Left lung (tissue), 10 donors: Measurements from ENCODE around the gene QARS1. TPM values are rescaled to one million over a fixed set of nuclear protein-coding genes. Genes with fewer than 3 reads are reported as not detected.

ENCODE experiments used
- ATAC-seq: fragments of 200-7000 bp; cut with Tn5 transposase; one replicate; pipeline ENCODE4 v1.9.1; 2020; ENCODE audit warnings: moderate library complexity
- DNase-seq, 4 donors: peaks; one replicate each; pipeline ENCODE4 v3.0.0-alpha.2; 2013 to 2020
- H3K27ac ChIP-seq, 2 donors: fragments of 200-600 bp; sonication (generic) in 1 of 2; one replicate each; pipeline versions ENCODE4 v1.5.0 to v1.8.0; 2020 to 2021
- H3K27me3 ChIP-seq, 2 donors: fragments of 200-600 bp; sonication (generic) in 1 of 2; one replicate each; pipeline versions ENCODE4 v1.5.0 to v1.8.0; 2020 to 2021
- H3K36me3 ChIP-seq, 2 donors: fragments of 200-600 bp; sonication (generic) in 1 of 2; one replicate each; pipeline versions ENCODE4 v1.5.0 to v1.8.0; 2020 to 2021
- H3K4me1 ChIP-seq, 2 donors: fragments of 200-600 bp; one replicate each; pipeline ENCODE4 v1.8.0; 2021
- H3K4me3 ChIP-seq, 2 donors: fragments of 200-600 bp; sonication (generic) in 1 of 2; one replicate each; pipeline versions ENCODE4 v1.5.0 to v1.8.0; 2020 to 2021; ENCODE audit warnings: mild to moderate bottlenecking in 1 of 2
- H3K9me3 ChIP-seq, 2 donors: fragments of 200-600 bp; sonication (generic) in 1 of 2; one replicate each; pipeline versions ENCODE4 v1.5.0 to v1.8.0; 2020 to 2021
- CTCF ChIP-seq, 2 donors: fragments of 200-600 bp; sonication (generic) in 1 of 2; IDR thresholded peaks; one replicate each; pipeline versions ENCODE4 v1.5.0 to v1.8.0; 2021; ENCODE audit warnings: antibody characterized with exemption in 2 of 2
- intact Hi-C, 2 donors: fragments of 100-400 bp; cut with DNase I; formaldehyde crosslinking; loops; one replicate each; pipeline versions ENCODE4 v1.11.2 to v1.14.2; 2022
- polyA plus RNA-seq, 6 donors: library from polyadenylated mRNA; unstranded; fragments of 120-200 nt; gene quantifications; one replicate each; pipeline ENCODE4 v1.2.1, GENCODE V29; 2013; ENCODE audit not compliant: insufficient read length in 6 of 6
- total RNA-seq, 2 donors: library from RNA; stranded (reverse); fragmentation: NEBNext Ultra II Directional; extraction: Animal tissue kit (Norgen Biotek cat#: 25700); gene quantifications; one replicate each; pipeline ENCODE4 v1.2.1, GENCODE V29; 2021
- donor health status: DM: no; HTN: yes; CAD: no.
- donor health status: DM: no; HTN: no; CAD: no.

The QARS1 gene
- total and polyA plus RNA-seq, 8 donors: 173 to 323 (median 298) TPM

DNA sequence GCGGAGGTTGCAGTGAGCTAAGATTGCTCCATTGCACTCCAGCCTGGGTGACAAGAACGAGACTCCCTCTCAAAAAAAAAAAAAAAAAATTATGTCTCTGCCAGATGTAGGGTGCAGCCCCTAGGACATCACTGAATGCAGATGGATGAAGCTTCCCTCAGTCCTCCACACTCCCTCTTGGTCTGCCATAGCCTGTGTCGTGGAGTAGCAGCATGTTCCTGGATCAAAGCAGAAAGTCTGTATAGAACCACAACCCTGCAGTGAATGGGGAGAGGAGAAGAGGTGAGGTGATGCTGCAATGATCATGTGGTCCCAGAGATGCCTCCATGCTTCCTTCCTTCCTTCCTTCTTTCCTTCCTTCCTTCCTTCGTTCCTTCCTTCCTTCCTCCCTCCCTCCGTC is 43.6 kb upstream of the QARS1 start:
- Histone ChIP-seq H3K4me1 (no peaks in the 10 kb centered on the region), H3K4me3 (no peak overlapping the region), H3K27me3 (no peaks in the 10 kb centered on the region), H3K27ac (no peak overlapping the region), H3K9me3 (no peaks in the 10 kb centered on the region), H3K36me3 (no peaks in the 10 kb centered on the region)
- no peak for DNase-seq
- intact Hi-C loops: no loop called here
- ATAC-seq: no peak
- no peak for TF ChIP-seq CTCF (IDR thresholded peaks at IDR 0.05)

GRCh38 chr3:49140080-49140479 is 35.5 kb upstream of the QARS1 start:
- no peaks in the 10 kb centered on the region for H3K27me3 ChIP-seq
- ATAC-seq (no peak), DNase-seq (no peak)
- no peak overlapping the region for H3K27ac ChIP-seq
- intact Hi-C loops: no loop called here
- TF ChIP-seq CTCF (IDR thresholded peaks at IDR 0.05): no peak
- H3K4me3 ChIP-seq: no peak overlapping the region
- peaks cover 0 to 6% of the 10 kb centered on the region in 2 donors for H3K9me3 ChIP-seq
- H3K36me3 ChIP-seq: no peaks in the 10 kb centered on the region
- no peaks in the 10 kb centered on the region for H3K4me1 ChIP-seq

- no peak overlapping the region for H3K27ac ChIP-seq
- TF ChIP-seq CTCF (IDR thresholded peaks at IDR 0.05): no peak
- DNase-seq (no peak), ATAC-seq (no peak)
- no peak overlapping the region for H3K4me3 ChIP-seq
- intact Hi-C loops: no loop called here
- H3K27me3 ChIP-seq: no peaks in the 10 kb centered on the region
- H3K9me3 ChIP-seq: no peaks in the 10 kb centered on the region
- peaks cover 0 to 5% of the 10 kb centered on the region in 2 donors for H3K36me3 ChIP-seq
- H3K4me1 ChIP-seq: peaks cover 10 to 19% of the 10 kb centered on the region in 2 donors
These were observed 30.9 kb upstream of the QARS1 start for GRCh38 chr3:49135499-49135898.

GRCh38 chr3:49134471-49135265 is 30.1 kb upstream of the QARS1 start:
- H3K27ac ChIP-seq: peak overlapping the region in 1 of 2 donors; percentile 82
- no peaks in the 10 kb centered on the region for H3K9me3 ChIP-seq
- peaks cover 10 to 22% of the 10 kb centered on the region in 2 donors for H3K4me1 ChIP-seq
- ATAC-seq (no peak), DNase-seq (no peak)
- TF ChIP-seq CTCF (IDR thresholded peaks at IDR 0.05): no peak
- no peaks in the 10 kb centered on the region for H3K27me3 ChIP-seq
- intact Hi-C loops: no loop called here
- H3K36me3 ChIP-seq: peaks cover 0 to 14% of the 10 kb centered on the region in 2 donors
- peak overlapping the region in 1 of 2 donors; percentile 73 for H3K4me3 ChIP-seq

GRCh38 chr3:49133226-49133951 is 28.8 kb upstream of the QARS1 start:
- H3K36me3 ChIP-seq: peaks cover 0 to 24% of the 10 kb centered on the region in 2 donors
- H3K9me3 ChIP-seq: no peaks in the 10 kb centered on the region
- peak overlapping the region; percentile 53 to 73 for H3K4me3 ChIP-seq
- intact Hi-C loops: no loop called here
- H3K27ac ChIP-seq: peak overlapping the region; percentile 82 to 84
- H3K4me1 ChIP-seq: peaks cover 10 to 22% of the 10 kb centered on the region in 2 donors
- peak; percentile 84 to 90 (median 86) for DNase-seq
- peak; percentile 92 for ATAC-seq
- TF ChIP-seq CTCF (IDR thresholded peaks at IDR 0.05): no peak
- H3K27me3 ChIP-seq: no peaks in the 10 kb centered on the region
